Adrenal gland (tissue), 5 donors: ENCODE data around the gene CSHL1.

ENCODE experiments used
- CTCF ChIP-seq, 6 experiments: fragments of 450-650 bp in 4 of 6; fragments of 200-600 bp in 2 of 6; sonication (generic) in 1 of 6; IDR thresholded peaks; 1 replicate in 5 of 6; 2 replicates in 1 of 6; pipeline versions ENCODE4 v1.5.1 to v1.8.0; 2016 to 2021; ENCODE audit warnings: antibody characterized with exemption in 6 of 6, mild to moderate bottlenecking in 2 of 6, moderate library complexity in 1 of 6
- POLR2A ChIP-seq, 2 donors: fragments of 450-650 bp; IDR thresholded peaks; one replicate each; pipeline ENCODE4 v1.6.1; 2017; ENCODE audit warnings: antibody characterized with exemption in 2 of 2, mild to moderate bottlenecking in 2 of 2, moderate library complexity in 1 of 2
- donor health status: DM: no; HTN: no; CAD: no.

- TF ChIP-seq CTCF (IDR thresholded peaks at IDR 0.05) (no peak), POLR2A (IDR thresholded peaks at IDR 0.05) (no peak)
Measured at GRCh38 chr17:63932721-63933120, 21.7 kb upstream of the CSHL1 start.
